Kidney epithelial cell (primary cell): ENCODE results near the gene NPC2. TPM values are rescaled to one million over a fixed set of nuclear protein-coding genes. Genes with fewer than 3 reads are reported as not detected.

Experiments
- DNase-seq: peaks from one replicate; pipeline ENCODE4 v3.0.0-alpha.2; 2010; ENCODE audit warnings: low read depth
- H3K27me3 ChIP-seq: 2 replicates; pipeline ENCODE4 v1.6.0; 2011; ENCODE audit warnings: low read length; ENCODE audit not compliant: control insufficient read depth, insufficient read depth
- H3K36me3 ChIP-seq: 2 replicates; pipeline ENCODE4 v1.5.1; 2011; ENCODE audit warnings: low read length; ENCODE audit not compliant: control insufficient read depth, insufficient read depth
- H3K4me3 ChIP-seq: 2 replicates; pipeline ENCODE4 v1.5.1; 2011; ENCODE audit warnings: low read depth, mild to moderate bottlenecking, control low read depth, low read length
- CTCF ChIP-seq: IDR thresholded peaks from 2 replicates; pipeline ENCODE4 v1.5.1; 2011; ENCODE audit warnings: mild to moderate bottlenecking, moderate library complexity, low read length, control low read depth, inconsistent platforms; ENCODE audit not compliant: insufficient read depth, poor library complexity, severe bottlenecking
- total RNA-seq: library from RNA; depleted of rRNA; stranded (reverse); fragments of >200 nt; gene quantifications from 2 replicates; pipeline ENCODE4 v1.2.3, GENCODE V29; 2015

NPC2 gene
- total RNA-seq, 1 donor from 2014 or later = 415 TPM

DNA sequence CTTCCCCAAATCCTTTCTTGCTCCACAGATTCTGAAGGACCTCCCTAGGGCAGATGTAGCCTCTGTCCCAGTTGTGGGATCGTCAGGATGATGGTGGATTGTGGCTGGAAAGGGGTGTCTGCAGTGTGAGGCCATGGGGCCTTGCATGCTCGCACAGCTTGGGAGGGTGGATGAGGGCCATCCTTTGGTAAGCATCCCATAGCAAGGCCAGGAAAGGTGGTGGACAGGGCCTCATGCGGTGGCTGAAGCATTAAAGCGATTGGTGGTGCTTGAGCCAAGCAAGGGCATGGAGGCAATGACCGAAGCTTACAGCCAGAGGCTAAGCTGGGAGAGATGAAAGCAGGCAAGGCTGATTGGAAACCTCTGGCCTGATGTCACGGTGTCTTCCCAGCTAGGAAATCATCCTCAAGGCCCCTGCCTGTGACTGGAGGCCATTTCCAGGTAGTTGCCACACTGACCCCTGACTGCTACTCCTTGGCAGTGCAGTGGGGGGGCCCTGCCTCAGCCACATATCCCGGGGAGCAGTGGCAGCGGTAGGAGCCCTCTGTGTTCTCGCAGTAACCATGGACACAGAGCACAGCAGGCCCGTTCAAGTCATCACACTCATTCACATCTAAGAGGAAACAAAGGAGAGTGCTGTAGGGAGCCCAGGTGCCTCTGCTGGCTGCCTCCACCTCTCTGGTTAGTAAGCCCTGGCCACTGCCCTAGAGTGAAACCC is 7.5 kb upstream of the NPC2 start:
- DNase-seq = no peak
- Histone ChIP-seq H3K27me3 (no peaks in the 10 kb centered on the region), H3K4me3 (no peak overlapping the region), H3K36me3 (no peaks in the 10 kb centered on the region)
- no peak for TF ChIP-seq CTCF

- no peak for TF ChIP-seq CTCF
- H3K4me3 ChIP-seq = no peak overlapping the region
- no peaks in the 10 kb centered on the region for H3K27me3 ChIP-seq
- DNase-seq = no peak
- no peaks in the 10 kb centered on the region for H3K36me3 ChIP-seq
These were observed 2.3 kb upstream of the NPC2 start for GRCh38 chr14:74495356-74495755.

DNA sequence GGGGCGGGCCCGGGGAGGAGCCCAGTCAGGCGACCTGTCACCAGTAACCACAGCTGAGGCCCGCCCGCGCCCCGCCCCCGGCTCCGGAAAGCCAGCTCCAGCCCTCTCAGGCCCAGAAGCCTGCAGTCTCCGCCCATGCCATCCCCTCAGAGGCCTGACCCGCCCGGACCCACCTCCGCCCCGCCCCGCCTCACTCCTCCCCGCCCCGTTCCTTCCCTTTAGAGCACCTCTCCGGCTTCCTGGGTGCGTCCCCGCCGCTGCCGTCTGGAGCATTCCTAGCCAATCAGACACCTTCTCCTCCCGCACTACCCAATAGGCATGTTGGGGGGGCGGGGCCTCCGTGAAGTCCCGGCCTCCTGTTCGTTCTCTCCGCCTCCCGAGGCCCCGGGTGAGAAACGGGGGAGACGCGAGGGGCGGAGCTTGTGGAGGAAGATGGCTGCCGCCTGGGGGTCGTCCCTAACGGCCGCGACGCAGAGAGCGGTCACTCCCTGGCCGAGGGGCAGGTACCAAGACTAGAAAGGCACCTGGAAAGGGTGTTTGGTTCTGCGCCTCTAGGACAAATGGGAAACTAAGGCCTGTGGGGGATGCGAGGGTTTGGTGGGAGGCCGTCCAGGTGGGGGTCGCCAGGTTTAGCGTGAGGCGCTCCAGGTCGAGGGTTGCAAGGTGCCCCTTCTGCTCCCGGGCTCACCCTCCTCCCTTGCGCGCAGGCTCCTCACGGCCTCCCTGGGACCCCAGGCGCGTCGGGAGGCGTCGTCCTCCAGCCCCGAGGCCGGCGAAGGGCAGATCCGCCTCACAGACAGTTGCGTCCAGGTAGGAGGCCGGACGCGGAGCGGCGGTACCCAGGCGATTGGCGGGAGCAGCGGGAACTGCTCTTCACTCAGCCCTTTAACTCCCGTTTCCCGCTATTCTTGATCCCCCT is 497 bp upstream of the NPC2 start, which contains the start of gene ISCA2:
Gene ISCA2 (plus strand): TSS at position 423 of the 919 bp plus-strand sequence. CDS start 10 bp downstream, at position 433.
- Histone ChIP-seq H3K36me3 (no peaks in the 10 kb centered on the region), H3K27me3 (no peaks in the 10 kb centered on the region), H3K4me3 (peak within 1 kb of the TSS; percentile 100)
- peak; percentile 95 for DNase-seq
- TF ChIP-seq CTCF = no peak

GRCh38 chr14:74491956-74492775 is 939 bp downstream of the NPC2 start:
- Histone ChIP-seq H3K4me3 (peak overlapping the region; percentile 92), H3K27me3 (no peaks in the 10 kb centered on the region), H3K36me3 (no peaks in the 10 kb centered on the region)
- no peak for DNase-seq
- no peak for TF ChIP-seq CTCF

DNA sequence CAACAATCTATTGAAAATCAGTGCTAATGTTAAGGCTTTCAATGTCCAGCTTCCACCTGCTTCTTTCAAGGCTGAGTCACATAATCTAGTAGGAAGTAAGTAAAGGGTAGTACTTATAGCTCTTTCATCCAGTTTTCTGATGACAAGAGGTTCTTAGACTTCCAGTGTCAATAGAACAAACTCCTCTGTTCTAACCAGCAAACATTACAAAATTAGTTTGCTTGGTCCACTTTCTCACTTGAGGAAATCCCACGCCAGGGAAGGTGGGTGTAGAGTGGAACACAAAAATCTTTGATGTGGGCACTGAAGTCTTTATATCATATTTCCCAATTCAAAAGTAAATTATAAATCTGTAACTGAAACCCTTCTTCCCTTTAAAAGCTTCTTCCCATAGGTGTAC is 2.6 kb downstream of the NPC2 start:
- TF ChIP-seq CTCF = no peak
- DNase-seq = no peak
- H3K36me3 ChIP-seq = no peaks in the 10 kb centered on the region
- no peak overlapping the region for H3K4me3 ChIP-seq
- H3K27me3 ChIP-seq = no peaks in the 10 kb centered on the region
